WTC11 (cell line): Measurements from ENCODE around the gene SPECC1L. TPM values are rescaled to one million over a fixed set of nuclear protein-coding genes. Genes with fewer than 3 reads are reported as not detected.
A peak's percentile ranks its signal among the peaks of the same experiment; 100 is the strongest.

Experiments
- ATAC-seq: fragments of 200-7000 bp; cut with Tn5 transposase; 2 replicates; pipeline ENCODE4 v1.10.0; 2021; ENCODE audit warnings: mild to moderate bottlenecking, moderate library complexity
- CTCF ChIA-PET: fragments of 300-600 bp; sonication (Branson Sonifier 250); formaldehyde crosslinking; loops from one replicate; lab custom pipeline; 2021; ENCODE audit warnings: antibody characterized with exemption; lab: Charles Lee
- POLR2A ChIA-PET: fragments of 350-600 bp; sonication (Branson Sonifier 250); formaldehyde crosslinking; loops from one replicate; lab custom pipeline; 2021; ENCODE audit warnings: antibody characterized with exemption; lab: Charles Lee
- DNase-seq: peaks from one replicate; pipeline ENCODE4 v3.0.0; 2021; ENCODE audit warnings: low spot score
- H3K27ac Mint-ChIP-seq: 2 replicates; pipeline ENCODE4 v1.8.0; 2021; ENCODE audit warnings: mixed read lengths
- H3K27me3 Mint-ChIP-seq: 2 replicates; pipeline ENCODE4 v1.8.0; 2021; ENCODE audit warnings: low read depth, mild to moderate bottlenecking, moderate library complexity, mixed read lengths
- H3K36me3 Mint-ChIP-seq: 2 replicates; pipeline ENCODE4 v1.8.0; 2021; ENCODE audit warnings: mixed read lengths
- H3K4me1 Mint-ChIP-seq: 2 replicates; pipeline ENCODE4 v1.8.0; 2022; ENCODE audit warnings: mixed read lengths
- H3K4me3 Mint-ChIP-seq: 2 replicates; pipeline ENCODE4 v1.8.0; 2021; ENCODE audit warnings: mild to moderate bottlenecking, moderate library complexity, mixed read lengths
- H3K9me3 Mint-ChIP-seq: 2 replicates; pipeline ENCODE4 v1.8.0; 2021; ENCODE audit warnings: mixed read lengths
- E2F1 ChIP-seq: sonication (generic); formaldehyde crosslinking; IDR thresholded peaks from 2 replicates; pipeline ENCODE4 v1.8.0; 2022; ENCODE audit warnings: mild to moderate bottlenecking, missing genetic modification reagents
- ERG ChIP-seq: fragments of 250-450 bp; sonication (Bioruptor Pico); IDR thresholded peaks from 2 replicates; pipeline ENCODE4 v1.8.0; 2021; ENCODE audit warnings: mild to moderate bottlenecking
- FOXK1 ChIP-seq: sonication (generic); formaldehyde crosslinking; IDR thresholded peaks from 2 replicates; pipeline ENCODE4 v1.8.0; 2022; ENCODE audit warnings: mild to moderate bottlenecking, moderate library complexity, missing genetic modification reagents
- FOXP1 ChIP-seq: sonication (generic); formaldehyde crosslinking; IDR thresholded peaks from 2 replicates; pipeline ENCODE4 v1.8.0; 2022; ENCODE audit warnings: missing genetic modification reagents, mild to moderate bottlenecking, moderate library complexity, borderline replicate concordance
- GABPB1 ChIP-seq: sonication (generic); formaldehyde crosslinking; IDR thresholded peaks from 2 replicates; pipeline ENCODE4 v1.8.1; 2023; ENCODE audit warnings: mild to moderate bottlenecking, missing genetic modification reagents
- HMGXB4 ChIP-seq: sonication (generic); formaldehyde crosslinking; IDR thresholded peaks from 2 replicates; pipeline ENCODE4 v1.8.1; 2023; ENCODE audit warnings: mild to moderate bottlenecking, moderate library complexity, missing genetic modification reagents
- KAT7 ChIP-seq: sonication (generic); formaldehyde crosslinking; IDR thresholded peaks from 2 replicates; pipeline ENCODE4 v1.8.1; 2023; ENCODE audit warnings: missing genetic modification reagents, mild to moderate bottlenecking, borderline replicate concordance
- NR3C1 ChIP-seq: sonication (generic); formaldehyde crosslinking; conservative IDR thresholded peaks from 2 replicates; pipeline ENCODE4 v1.8.1; 2023; ENCODE audit warnings: low read depth, mild to moderate bottlenecking, missing genetic modification reagents
- PRDM15 ChIP-seq: sonication (generic); formaldehyde crosslinking; IDR thresholded peaks from 2 replicates; pipeline ENCODE4 v1.8.0; 2022; ENCODE audit warnings: missing genetic modification reagents
- PREB ChIP-seq: sonication (generic); formaldehyde crosslinking; IDR thresholded peaks from 2 replicates; pipeline ENCODE4 v1.8.1; 2022; ENCODE audit warnings: mild to moderate bottlenecking, missing genetic modification reagents, moderate library complexity, borderline replicate concordance
- SMAD3 ChIP-seq: sonication (generic); formaldehyde crosslinking; IDR thresholded peaks from 2 replicates; pipeline ENCODE4 v1.8.0; 2022; ENCODE audit warnings: missing genetic modification reagents, mild to moderate bottlenecking, borderline replicate concordance
- USF1 ChIP-seq: sonication (generic); formaldehyde crosslinking; IDR thresholded peaks from 2 replicates; pipeline ENCODE4 v1.8.0; 2022; ENCODE audit warnings: mild to moderate bottlenecking, missing genetic modification reagents
- ZBTB21 ChIP-seq: sonication (generic); formaldehyde crosslinking; IDR thresholded peaks from 2 replicates; pipeline ENCODE4 v1.8.1; 2023; ENCODE audit warnings: mild to moderate bottlenecking, missing genetic modification reagents, borderline replicate concordance
- ZMAT4 ChIP-seq: fragments of 250-450 bp; sonication (Bioruptor Pico); IDR thresholded peaks from 2 replicates; pipeline ENCODE4 v1.9.0; 2021; ENCODE audit warnings: mild to moderate bottlenecking
- ZNF121 ChIP-seq: sonication (generic); formaldehyde crosslinking; IDR thresholded peaks from 2 replicates; pipeline ENCODE4 v1.8.0; 2023; ENCODE audit warnings: missing genetic modification reagents
- ZNF281 ChIP-seq: sonication (generic); formaldehyde crosslinking; IDR thresholded peaks from 2 replicates; pipeline ENCODE4 v1.8.0; 2023; ENCODE audit warnings: mild to moderate bottlenecking, missing genetic modification reagents
- ZNF425 ChIP-seq: fragments of 250-450 bp; sonication (Bioruptor Pico); conservative IDR thresholded peaks from 2 replicates; pipeline ENCODE4 v1.9.0; 2021; ENCODE audit warnings: mild to moderate bottlenecking
- total RNA-seq: library from RNA; stranded (reverse); gene quantifications from 3 replicates; pipeline ENCODE4 v1.2.3, GENCODE V29; 2021

SPECC1L gene
- total RNA-seq, 1 experiment from 2014 or later: 44.6 TPM

- TF ChIP-seq USF1 (CRISPR knock-in tag) (no peak), E2F1 (CRISPR knock-in tag) (no peak)
These were observed 132.0 kb downstream of the SPECC1L start (continued) for GRCh38 chr22:24402460-24403192.

- DNase-seq (no peak), ATAC-seq (no peak)
- Mint-ChIP-seq H3K36me3 (peaks cover 20% of the 10 kb centered on the region), H3K9me3 (no peaks in the 10 kb centered on the region), H3K4me1 (peaks cover 25% of the 10 kb centered on the region), H3K4me3 (no peak overlapping the region), H3K27ac (peak overlapping the region; percentile 58; the same call in 1 of the 2 replicates), H3K27me3 (no peaks in the 10 kb centered on the region)
- POLR2A ChIA-PET: no interaction called here
- CTCF ChIA-PET: interaction anchor here (1.1 to 1.9 kb wide), 2 partner anchors 18 to 64 kb away, joined by 6 to 9 read pairs; no protein-coding TSS in a partner anchor
- TF ChIP-seq ZNF425 (no peak), ZNF281 (CRISPR knock-in tag) (no peak), HMGXB4 (CRISPR knock-in tag) (no peak), PRDM15 (no peak), ZNF121 (CRISPR knock-in tag) (no peak), FOXK1 (CRISPR knock-in tag) (no peak), USF1 (CRISPR knock-in tag) (no peak), NR3C1 (CRISPR knock-in tag) (no peak), FOXP1 (CRISPR knock-in tag) (no peak), ERG (no peak), GABPB1 (CRISPR knock-in tag) (no peak), SMAD3 (CRISPR knock-in tag) (no peak), ZMAT4 (no peak), PREB (CRISPR knock-in tag) (no peak), ZBTB21 (no peak), KAT7 (CRISPR knock-in tag) (no peak)
These were observed 132.7 kb downstream of the SPECC1L start for GRCh38 chr22:24403346-24403745.
